Fibroblast of lung (primary cell): ENCODE measurements around the gene ARVCF.

ENCODE experiments used
- CTCF ChIP-seq, 2 donors: IDR thresholded peaks in 1 of 2; conservative IDR thresholded peaks in 1 of 2; 1 replicate in 1 of 2; 2 replicates in 1 of 2; pipeline ENCODE4 v1.5.1; 2011 to 2012; ENCODE audit warnings: low read length in 2 of 2, control low read depth in 1 of 2, inconsistent platforms in 1 of 2, low read depth in 1 of 2, mild to moderate bottlenecking in 1 of 2
- EZH2 ChIP-seq: IDR thresholded peaks from 2 replicates; pipeline ENCODE4 v1.5.1; 2012; ENCODE audit warnings: low read length, control low read depth, mild to moderate bottlenecking; ENCODE audit errors: missing control alignments

GRCh38 chr22:20017622-20017958, 967 bp upstream of the ARVCF start:
- TF ChIP-seq CTCF (conservative IDR thresholded peaks at IDR 0.05 in 1 of 2, IDR thresholded peaks at IDR 0.05 in 1 of 2; ENCODE audit: low read depth in 1 of 2, low read length in 2 of 2) = no peak
- no peak for TF ChIP-seq EZH2
